HUES6 (cell line): ENCODE data around the gene CACNA1I.

Experiments used
- H3K27ac ChIP-seq: 2 replicates; pipeline ENCODE4 v1.7.0; 2013; ENCODE audit warnings: low read depth, mild to moderate bottlenecking, low read length, inconsistent platforms
- H3K27me3 ChIP-seq: 2 replicates; pipeline ENCODE4 v1.6.1; 2013; ENCODE audit warnings: low read length; ENCODE audit not compliant: control insufficient read depth, insufficient read depth
- H3K36me3 ChIP-seq: 2 replicates; pipeline ENCODE4 v1.6.1; 2013; ENCODE audit warnings: low read length; ENCODE audit not compliant: control insufficient read depth, insufficient read depth
- H3K4me1 ChIP-seq: 2 replicates; pipeline ENCODE4 v1.6.1; 2013; ENCODE audit warnings: low read length; ENCODE audit not compliant: control insufficient read depth, insufficient read depth
- H3K4me3 ChIP-seq: 2 replicates; pipeline ENCODE4 v1.5.1; 2013; ENCODE audit warnings: low read depth, low read length
- H3K9ac ChIP-seq: one replicate; pipeline ENCODE4 v1.6.1; 2013; ENCODE audit warnings: mild to moderate bottlenecking, low read length
- H3K9me3 ChIP-seq: 2 replicates; pipeline ENCODE4 v1.6.1; 2013; ENCODE audit warnings: low read depth, low read length; ENCODE audit not compliant: control insufficient read depth, insufficient read depth

Gene CACNA1I

GRCh38 chr22:39559456-39560105 is 11.0 kb upstream of the CACNA1I start:
- Histone ChIP-seq H3K9me3 (no peaks in the 10 kb centered on the region), H3K36me3 (no peaks in the 10 kb centered on the region), H3K27ac (no peak overlapping the region), H3K27me3 (peaks cover 75% of the 10 kb centered on the region), H3K9ac (no peak overlapping the region), H3K4me1 (peaks cover 19% of the 10 kb centered on the region), H3K4me3 (no peak overlapping the region; the same call in 1 of the 2 replicates)

GRCh38 chr22:39560127-39560526 is 10.4 kb upstream of the CACNA1I start:
- Histone ChIP-seq H3K36me3 (no peaks in the 10 kb centered on the region), H3K4me1 (peaks cover 19% of the 10 kb centered on the region), H3K27ac (no peak overlapping the region), H3K27me3 (peaks cover 73% of the 10 kb centered on the region), H3K4me3 (no peak overlapping the region), H3K9ac (no peak overlapping the region), H3K9me3 (no peaks in the 10 kb centered on the region)

- H3K9me3 ChIP-seq, result peaks cover 5% of the 10 kb centered on the region; the same call in 1 of the 2 replicates
- H3K27me3 ChIP-seq, result peaks cover 46% of the 10 kb centered on the region
- no peak overlapping the region for H3K9ac ChIP-seq
- no peak overlapping the region for H3K27ac ChIP-seq
- H3K36me3 ChIP-seq, result no peaks in the 10 kb centered on the region
- H3K4me1 ChIP-seq, result peaks cover 12% of the 10 kb centered on the region
- H3K4me3 ChIP-seq, result no peak overlapping the region
Observed at GRCh38 chr22:39562839-39563489, 7.6 kb upstream of the CACNA1I start.

GRCh38 chr22:39563571-39564428 is 6.8 kb upstream of the CACNA1I start:
- no peaks in the 10 kb centered on the region for H3K36me3 ChIP-seq
- no peak overlapping the region for H3K27ac ChIP-seq
- peaks cover 12% of the 10 kb centered on the region for H3K4me1 ChIP-seq
- H3K4me3 ChIP-seq, result no peak overlapping the region
- peaks cover 5% of the 10 kb centered on the region; the same call in 1 of the 2 replicates for H3K9me3 ChIP-seq
- peaks cover 37% of the 10 kb centered on the region for H3K27me3 ChIP-seq
- H3K9ac ChIP-seq, result no peak overlapping the region

GRCh38 chr22:39565414-39565944 is 5.1 kb upstream of the CACNA1I start:
- H3K27ac ChIP-seq, result no peak overlapping the region
- no peaks in the 10 kb centered on the region for H3K4me1 ChIP-seq
- peaks cover 22% of the 10 kb centered on the region; the same call in 1 of the 2 replicates for H3K27me3 ChIP-seq
- no peak overlapping the region for H3K4me3 ChIP-seq
- peaks cover 5% of the 10 kb centered on the region; the same call in 1 of the 2 replicates for H3K9me3 ChIP-seq
- H3K9ac ChIP-seq, result no peak overlapping the region
- H3K36me3 ChIP-seq, result no peaks in the 10 kb centered on the region

- no peaks in the 10 kb centered on the region for H3K36me3 ChIP-seq
- H3K27ac ChIP-seq, result no peak overlapping the region
- H3K9ac ChIP-seq, result no peak overlapping the region
- H3K4me1 ChIP-seq, result no peaks in the 10 kb centered on the region
- H3K4me3 ChIP-seq, result no peak overlapping the region
- H3K27me3 ChIP-seq, result peaks cover 4% of the 10 kb centered on the region; the same call in 1 of the 2 replicates
- peaks cover 5% of the 10 kb centered on the region; the same call in 1 of the 2 replicates for H3K9me3 ChIP-seq
Observed at GRCh38 chr22:39567135-39567946, 3.2 kb upstream of the CACNA1I start.

GRCh38 chr22:39568278-39568981 is 2.1 kb upstream of the CACNA1I start:
- Histone ChIP-seq H3K36me3 (no peaks in the 10 kb centered on the region), H3K27ac (no peak overlapping the region)

GRCh38 chr22:39569066-39569465 is 1.5 kb upstream of the CACNA1I start:
- Histone ChIP-seq H3K27ac (no peak overlapping the region), H3K4me3 (no peak overlapping the region), H3K9me3 (peaks cover 5% of the 10 kb centered on the region; the same call in 1 of the 2 replicates), H3K36me3 (no peaks in the 10 kb centered on the region), H3K9ac (no peak overlapping the region), H3K4me1 (no peaks in the 10 kb centered on the region), H3K27me3 (no peaks in the 10 kb centered on the region; the same call in 1 of the 2 replicates)

More at GRCh38 chr22:39568278-39568981, 2.1 kb upstream of the CACNA1I start:
- no peak overlapping the region for H3K4me3 ChIP-seq
- H3K27me3 ChIP-seq, result no peaks in the 10 kb centered on the region; the same call in 1 of the 2 replicates
- no peak overlapping the region for H3K9ac ChIP-seq
- H3K4me1 ChIP-seq, result no peaks in the 10 kb centered on the region
- peaks cover 5% of the 10 kb centered on the region; the same call in 1 of the 2 replicates for H3K9me3 ChIP-seq

- Histone ChIP-seq H3K27me3 (no peaks in the 10 kb centered on the region; the same call in 1 of the 2 replicates), H3K4me3 (no peak overlapping the region), H3K9ac (no peak overlapping the region), H3K4me1 (no peaks in the 10 kb centered on the region; the same call in 1 of the 2 replicates), H3K27ac (no peak overlapping the region), H3K9me3 (peaks cover 5% of the 10 kb centered on the region; the same call in 1 of the 2 replicates), H3K36me3 (no peaks in the 10 kb centered on the region)
Observed at GRCh38 chr22:39570226-39570625, 327 bp upstream of the CACNA1I start.
